GM19099 (cell line): ENCODE results near the gene TBX6.
A peak's percentile ranks its signal among the peaks of the same experiment; 100 is the strongest.

Source experiments
- POLR2A ChIP-seq: IDR thresholded peaks from 3 replicates; pipeline ENCODE4 v1.6.1; 2011; ENCODE audit warnings: low read depth; ENCODE audit not compliant: insufficient read length; ENCODE audit errors: extremely low read depth

TBX6 gene

GRCh38 chr16:30094541-30095165 is 2.9 kb upstream of the TBX6 start:
- no peak for TF ChIP-seq POLR2A

GRCh38 chr16:30092373-30093010 is 768 bp upstream of the TBX6 start:
- TF ChIP-seq POLR2A = peak; percentile 45

DNA sequence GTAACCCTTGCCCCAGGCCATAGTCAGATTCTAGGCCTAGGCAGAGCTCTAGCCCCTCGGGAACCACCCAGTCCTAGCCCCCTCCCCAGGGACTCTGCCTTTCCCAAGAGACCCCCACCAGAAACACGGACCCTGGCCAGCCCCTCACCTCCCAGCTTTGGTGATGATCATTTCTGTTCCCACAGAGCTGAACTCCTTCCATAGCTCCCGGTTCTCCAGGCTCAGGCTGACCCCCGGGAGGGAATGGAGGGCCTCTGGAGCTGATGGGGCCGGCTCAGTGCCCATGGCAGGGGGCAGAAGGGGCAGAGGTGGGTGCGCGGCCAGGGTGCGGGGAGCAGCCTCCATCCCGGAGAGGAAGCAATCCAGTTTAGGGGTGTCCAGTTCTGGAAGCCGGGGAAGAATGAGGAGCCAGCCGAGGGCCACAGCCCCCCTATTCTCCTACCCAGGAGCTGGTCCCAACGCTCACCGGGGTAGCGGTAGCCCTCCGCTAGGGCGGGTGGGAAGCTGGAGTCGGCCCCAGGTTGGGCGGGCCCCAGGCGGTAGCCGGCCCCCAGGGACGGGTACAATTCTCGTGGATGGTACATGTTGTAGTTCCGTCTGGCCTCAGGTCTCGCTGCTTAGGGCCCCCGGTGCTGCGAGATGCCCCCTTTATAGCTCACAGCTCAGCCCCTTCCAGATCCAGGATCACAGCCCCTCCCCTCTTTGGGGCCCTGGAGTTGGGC is 953 bp downstream of the TBX6 start:
- TF ChIP-seq POLR2A = no peak

- no peak for TF ChIP-seq POLR2A
These were observed 2.7 kb downstream of the TBX6 start for GRCh38 chr16:30088832-30089624.

DNA sequence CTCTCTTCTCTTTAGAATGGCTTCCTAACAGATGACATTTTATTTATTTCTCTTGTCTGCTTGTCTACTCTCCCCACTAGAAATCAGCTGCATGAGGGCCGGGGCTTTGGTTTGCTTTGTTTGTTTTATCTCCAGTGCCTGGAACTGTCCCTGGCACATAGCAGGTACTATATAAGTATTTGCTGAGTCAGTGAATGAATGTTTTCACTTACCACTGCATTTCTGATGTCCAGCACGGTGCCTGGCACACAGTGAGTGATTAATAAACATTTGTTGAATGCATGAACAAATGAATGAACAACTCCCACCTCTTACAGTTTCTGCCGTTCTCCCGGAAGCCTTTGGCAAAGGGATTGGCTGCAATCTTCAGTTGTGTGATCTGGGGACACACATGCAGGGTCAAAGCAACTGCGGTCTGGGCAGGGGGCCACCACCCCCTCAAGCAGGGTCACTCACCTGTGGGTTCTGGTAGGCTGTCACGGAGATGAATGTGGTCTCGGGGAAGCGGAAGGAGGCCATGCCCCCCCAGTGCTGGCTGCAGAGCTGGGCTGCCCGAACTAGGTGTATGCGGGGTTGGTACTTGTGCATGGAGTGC is 3.4 kb downstream of the TBX6 start:
- no peak for TF ChIP-seq POLR2A

GRCh38 chr16:30087181-30087898 is 4.4 kb downstream of the TBX6 start:
- TF ChIP-seq POLR2A = no peak

DNA sequence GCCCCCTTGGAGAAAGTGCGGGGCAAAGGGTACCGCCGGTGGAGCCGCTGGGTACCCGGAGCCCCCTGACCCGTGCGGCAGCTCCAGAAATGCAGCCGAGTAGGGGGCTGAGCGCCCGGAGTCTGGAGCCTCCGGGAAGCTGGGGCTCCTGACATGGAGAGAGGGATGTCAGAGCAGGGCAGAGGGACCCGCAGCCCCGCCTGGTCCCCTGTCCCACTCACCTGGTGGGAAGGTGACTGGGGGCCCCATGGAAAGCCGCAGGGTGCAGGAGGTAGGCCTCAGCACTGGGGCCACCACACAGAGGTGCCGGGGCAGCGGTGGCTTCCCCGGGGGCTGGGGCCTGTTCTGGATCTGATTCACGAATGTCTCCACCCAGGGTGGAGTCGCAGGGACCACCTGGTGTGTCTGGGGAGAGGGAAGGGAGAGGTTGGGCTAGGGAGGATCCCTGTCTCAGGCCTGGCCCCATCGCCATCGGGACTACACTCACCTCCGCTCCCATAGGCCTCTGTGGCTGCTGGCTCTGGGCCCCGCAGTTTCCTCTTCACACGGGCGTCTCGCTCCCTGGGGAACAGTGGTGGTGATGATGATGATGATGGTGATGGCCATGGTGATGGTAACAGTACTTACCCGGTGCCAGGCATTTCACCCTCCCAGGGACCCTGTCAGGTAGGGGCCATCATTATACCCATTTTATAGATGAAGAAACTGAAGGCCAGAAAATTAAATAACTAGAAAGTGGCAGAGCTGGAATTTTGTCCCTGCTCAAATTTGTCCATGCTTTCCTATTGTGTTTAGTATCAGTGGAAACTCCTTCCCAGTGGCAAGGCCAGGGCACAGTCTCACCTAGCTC is 5.2 kb downstream of the TBX6 start:
- no peak for TF ChIP-seq POLR2A

DNA sequence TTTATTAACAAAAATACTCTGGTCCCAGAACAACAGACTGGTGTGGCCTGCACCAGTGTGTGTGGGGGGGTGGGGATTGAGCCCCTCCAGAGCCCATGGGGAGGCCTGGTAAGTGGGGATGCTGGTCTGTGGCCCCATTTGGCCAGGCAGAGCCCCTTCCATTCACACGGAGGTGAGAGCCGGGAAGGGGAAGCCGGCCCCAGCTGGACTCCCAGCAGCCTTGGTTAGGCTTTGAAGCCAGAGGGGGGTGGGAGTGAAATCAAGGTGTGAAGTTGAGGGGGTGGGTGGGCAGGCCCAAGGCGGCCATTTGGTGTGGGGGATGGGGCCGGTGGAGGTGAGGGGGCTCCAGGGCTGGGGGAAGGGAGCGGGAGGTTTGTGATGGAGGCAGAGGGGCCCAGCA is 5.9 kb downstream of the TBX6 start:
- TF ChIP-seq POLR2A = no peak

DNA sequence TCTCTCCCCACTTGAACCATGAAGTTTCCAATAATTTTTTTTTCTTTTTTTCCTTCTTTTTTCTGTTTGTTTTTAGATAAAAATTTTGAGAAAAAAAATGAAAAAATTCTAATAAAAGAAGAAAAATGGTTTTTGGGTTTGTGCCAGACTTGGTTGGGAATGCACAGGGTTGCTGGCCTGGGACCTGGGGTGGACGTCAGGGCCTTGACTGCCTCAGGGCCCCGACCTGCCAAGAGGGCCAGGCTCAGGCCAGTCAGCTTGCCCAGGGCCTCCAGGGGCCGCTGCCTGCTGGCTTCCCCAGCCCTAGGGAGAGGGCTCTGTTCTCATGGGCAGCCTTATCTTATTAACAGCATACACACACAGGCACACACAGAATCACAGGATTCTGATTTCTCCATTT is 6.5 kb downstream of the TBX6 start:
- TF ChIP-seq POLR2A = no peak

DNA sequence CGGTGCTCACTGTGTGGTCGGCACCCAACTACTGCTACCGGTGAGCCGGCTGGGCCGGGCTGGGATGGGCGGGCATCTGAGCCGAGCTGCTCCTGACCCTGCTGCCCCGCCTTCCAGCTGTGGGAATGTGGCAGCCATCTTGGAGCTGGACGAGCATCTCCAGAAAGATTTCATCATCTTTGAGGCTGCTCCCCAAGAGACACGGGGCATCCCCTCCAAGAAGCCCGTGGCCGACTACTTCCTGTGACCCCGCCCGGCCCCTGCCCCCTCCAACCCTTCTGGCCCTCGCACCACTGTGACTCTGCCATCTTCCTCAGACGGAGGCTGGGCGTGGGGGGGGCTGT is 6.9 kb downstream of the TBX6 start:
- no peak for TF ChIP-seq POLR2A

DNA sequence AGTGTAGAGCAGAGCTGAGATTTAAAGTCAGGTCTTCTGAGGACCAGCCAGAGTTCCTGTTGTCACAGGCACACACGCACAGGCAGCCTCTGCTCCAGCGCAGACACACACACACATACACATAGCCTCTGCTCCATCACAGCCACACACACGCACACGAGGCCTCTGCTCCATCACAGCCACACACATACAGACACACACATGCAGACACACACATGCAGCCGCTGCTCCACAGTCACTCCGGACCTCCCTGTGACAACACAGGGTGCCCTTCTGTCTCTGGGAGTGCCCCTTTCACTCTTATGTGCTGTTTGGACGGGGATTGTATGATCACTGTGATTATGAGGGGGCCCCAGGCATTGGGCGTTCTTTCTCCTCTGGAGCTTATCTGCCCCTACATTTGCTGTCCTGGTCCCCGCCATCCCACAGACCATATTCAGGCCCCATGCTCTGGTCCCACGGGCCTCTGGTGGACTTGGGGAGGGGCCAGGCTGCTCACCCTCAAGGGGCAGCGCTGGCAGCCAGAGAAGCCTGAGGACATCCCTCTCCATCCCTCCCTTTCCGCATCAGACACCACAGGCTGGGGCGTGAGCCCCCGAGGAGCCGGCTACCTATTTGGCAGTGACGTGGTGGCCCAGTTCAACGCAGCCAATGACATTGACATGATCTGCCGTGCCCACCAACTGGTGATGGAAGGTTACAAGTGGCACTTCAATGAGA is 7.5 kb downstream of the TBX6 start:
- no peak for TF ChIP-seq POLR2A

- TF ChIP-seq POLR2A = no peak
These were observed 8.3 kb downstream of the TBX6 start for GRCh38 chr16:30083216-30084055.

DNA sequence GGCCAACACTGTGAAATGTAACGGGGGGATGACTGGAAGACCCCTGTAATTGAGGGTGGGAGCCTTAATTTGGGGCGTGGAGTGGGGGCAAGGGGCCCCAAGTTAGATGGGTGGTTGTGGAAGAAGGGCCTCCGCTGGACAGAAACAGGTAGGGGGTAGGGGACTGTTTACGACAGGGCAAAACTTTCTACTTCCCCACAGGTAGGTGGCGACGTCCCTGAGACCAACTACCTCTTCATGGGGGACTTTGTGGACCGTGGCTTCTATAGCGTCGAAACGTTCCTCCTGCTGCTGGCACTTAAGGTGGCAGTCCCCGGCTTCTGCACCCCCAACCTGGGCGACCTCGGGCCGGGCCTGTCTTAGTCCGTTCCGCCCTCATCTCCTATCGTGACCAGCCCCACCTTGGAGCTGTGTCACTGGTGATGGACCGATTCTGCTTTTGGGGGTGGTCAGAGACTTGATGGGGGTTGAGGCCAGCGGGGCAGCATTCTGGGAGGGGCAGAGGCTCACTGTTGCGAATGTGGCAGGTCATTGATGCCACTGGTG is 9.1 kb downstream of the TBX6 start:
- no peak for TF ChIP-seq POLR2A
